Endothelial cell of umbilical vein (primary cell): Measurements from ENCODE around the gene MFNG. TPM values are rescaled to one million over a fixed set of nuclear protein-coding genes. Genes with fewer than 3 reads are reported as not detected.
A peak's percentile ranks its signal among the peaks of the same experiment; 100 is the strongest.

Source experiments
- BruUV-seq: library from RNA; stranded (reverse); fragments of 400-500 nt; replicated peaks from 2 replicates; lab custom pipeline; 2021; lab: Mats Ljungman, UMichigan
- CTCF ChIA-PET: fragments of 300-600, 350-600 bp; sonication (Branson Sonifier 250); formaldehyde crosslinking; loops from one replicate; lab custom pipeline; 2021; ENCODE audit warnings: antibody characterized with exemption, inconsistent platforms; lab: Charles Lee
- POLR2A ChIA-PET: fragments of 300-600, 350-600 bp; sonication (Branson Sonifier 250); formaldehyde crosslinking; loops from one replicate; lab custom pipeline; 2021; ENCODE audit warnings: antibody characterized with exemption, inconsistent platforms; lab: Charles Lee
- DNase-seq: peaks from one replicate; pipeline ENCODE4 v3.0.0-alpha.2; 2011; ENCODE audit warnings: low read depth, low spot score
- FAIRE-seq: peaks from 2 replicates; lab custom pipeline; 2011; peaks lifted over from hg19 to GRCh38; lab: Jason Lieb, UNC
- H2AFZ ChIP-seq: 2 replicates; pipeline ENCODE4 v1.6.0; 2012; ENCODE audit warnings: low read depth, low read length, control low read depth, inconsistent platforms
- H3K27ac ChIP-seq: 2 replicates; pipeline ENCODE4 v1.5.1; 2011; ENCODE audit warnings: low read depth, mild to moderate bottlenecking, control low read depth, low read length, moderate library complexity; ENCODE audit not compliant: insufficient read depth
- H3K27me3 ChIP-seq, 2 experiments: 2 replicates each; pipeline versions ENCODE4 v1.6.0 to v1.6.1; 2011; ENCODE audit warnings: low read length in 2 of 2, mixed read lengths in 1 of 2; ENCODE audit not compliant: control insufficient read depth in 2 of 2, insufficient read depth in 2 of 2
- H3K36me3 ChIP-seq, 2 experiments: 2 replicates in 1 of 2; 3 replicates in 1 of 2; pipeline ENCODE4 v1.5.1; 2011; ENCODE audit warnings: low read length in 2 of 2, mild to moderate bottlenecking in 1 of 2, moderate library complexity in 1 of 2; ENCODE audit not compliant: control insufficient read depth in 2 of 2, insufficient read depth in 2 of 2; ENCODE audit errors: extremely low read depth in 1 of 2
- H3K4me1 ChIP-seq: 3 replicates; pipeline ENCODE4 v1.5.1; 2011; ENCODE audit warnings: mild to moderate bottlenecking, low read length; ENCODE audit not compliant: control insufficient read depth, insufficient read depth; ENCODE audit errors: extremely low read depth
- H3K4me2 ChIP-seq: 2 replicates; pipeline ENCODE4 v1.6.1; 2011; ENCODE audit warnings: low read length, control low read depth, mixed read lengths; ENCODE audit not compliant: insufficient read depth
- H3K4me3 ChIP-seq, 3 experiments: fragments of 200-600 bp in 1 of 3; sonication (generic), shearing (Covaris generic) in 1 of 3; replicated peaks in 1 of 3; 2 replicates each; pipeline ENCODE4 v1.5.1; 2011 to 2016; ENCODE audit warnings: control low read depth in 3 of 3, low read length in 3 of 3, mild to moderate bottlenecking in 2 of 3, inconsistent platforms in 1 of 3, low read depth in 1 of 3, moderate library complexity in 1 of 3; ENCODE audit not compliant: insufficient read depth in 1 of 3
- H3K79me2 ChIP-seq: 2 replicates; pipeline ENCODE4 v1.6.0; 2012; ENCODE audit warnings: low read length, inconsistent platforms; ENCODE audit not compliant: control insufficient read depth, insufficient read depth
- H3K9ac ChIP-seq: replicated peaks from 2 replicates; pipeline ENCODE3; 2011; ENCODE audit warnings: low read length, control low read depth; ENCODE audit not compliant: insufficient read depth; ENCODE audit errors: extremely low read depth
- H3K9me1 ChIP-seq: replicated peaks from 3 replicates; pipeline ENCODE4 v1.6.0; 2011; ENCODE audit warnings: mild to moderate bottlenecking, low read length; ENCODE audit not compliant: control insufficient read depth, insufficient read depth; ENCODE audit errors: extremely low read depth
- H3K9me3 ChIP-seq: replicated peaks from 2 replicates; pipeline ENCODE4 v1.5.1; 2012; ENCODE audit warnings: low read length, inconsistent platforms; ENCODE audit not compliant: control insufficient read depth, insufficient read depth
- H4K20me1 ChIP-seq: replicated peaks from 2 replicates; pipeline ENCODE3; 2011; ENCODE audit warnings: mild to moderate bottlenecking, low read length; ENCODE audit not compliant: control insufficient read depth, insufficient read depth; ENCODE audit errors: extremely low read depth
- CTCF ChIP-seq, 2 donors: IDR thresholded peaks; 1 replicate in 1 of 2; 2 replicates in 1 of 2; pipeline ENCODE4 v1.5.1; 2011; ENCODE audit warnings: low read length in 2 of 2, mild to moderate bottlenecking in 2 of 2, moderate library complexity in 2 of 2, control low read depth in 1 of 2, inconsistent platforms in 1 of 2, low read depth in 1 of 2; ENCODE audit not compliant: insufficient read depth in 1 of 2; ENCODE audit errors: extremely low read depth in 1 of 2
- EZH2 ChIP-seq: IDR thresholded peaks from 2 replicates; pipeline ENCODE4 v1.6.1; 2012; ENCODE audit warnings: borderline replicate concordance, low read depth, mild to moderate bottlenecking, moderate library complexity, low read length, inconsistent platforms; ENCODE audit not compliant: severe bottlenecking
- FOS ChIP-seq: IDR thresholded peaks from 2 replicates; pipeline ENCODE4 v1.6.1; 2011; ENCODE audit warnings: mild to moderate bottlenecking, low read length, moderate library complexity, borderline replicate concordance; ENCODE audit not compliant: insufficient read depth
- GATA2 ChIP-seq: IDR thresholded peaks from 2 replicates; pipeline ENCODE4 v1.7.0; 2011; ENCODE audit warnings: low read depth, mild to moderate bottlenecking, moderate library complexity, mixed read lengths, low read length; ENCODE audit not compliant: insufficient read length, insufficient read depth
- JUN ChIP-seq: IDR thresholded peaks from 2 replicates; pipeline ENCODE4 v1.6.1; 2011; ENCODE audit warnings: borderline replicate concordance, low read depth; ENCODE audit not compliant: insufficient read length, insufficient read depth
- MYC ChIP-seq: IDR thresholded peaks from one replicate; pipeline ENCODE4 v1.6.1; 2011; ENCODE audit warnings: mild to moderate bottlenecking, low read depth, low read length
- POLR2A ChIP-seq: IDR thresholded peaks from 2 replicates; pipeline ENCODE4 v1.6.1; 2012; ENCODE audit warnings: low read depth, mild to moderate bottlenecking, control low read depth, low read length
- POLR2AphosphoS5 ChIP-seq: IDR thresholded peaks from 2 replicates; pipeline ENCODE4 v1.6.1; 2012; ENCODE audit warnings: low read depth, mild to moderate bottlenecking, control low read depth, low read length, moderate library complexity; ENCODE audit not compliant: insufficient read depth
- dilution Hi-C: fragments of 300-500 bp; cut with MboI; formaldehyde crosslinking; loops from one replicate; pipeline ENCODE4 v1.15.0; 2019; ENCODE audit warnings: low sequenced_read_pairs; ENCODE audit not compliant: extremely low pct_ligation_motif_present
- intact Hi-C: fragments of 100-400 bp; cut with micrococcal nuclease; formaldehyde crosslinking; loops from one replicate; pipeline ENCODE4 v1.10.0; 2022
- polyA plus RNA-seq, 4 experiments: library from polyadenylated mRNA; depleted of rRNA in 3 of 4; stranded (reverse) in 3 of 4; unstranded in 1 of 4; fragments of >200 nt; gene quantifications; 2 replicates each; pipeline versions ENCODE4 v1.2.1 to v1.2.3, GENCODE V29; 2011 to 2012; ENCODE audit warnings: missing spikeins in 1 of 4
- total RNA-seq: library from RNA; stranded (reverse); gene quantifications from 2 replicates; pipeline ENCODE4 v1.2.3, GENCODE V29; 2021
- TF ChIP-seq, protein P1 (sequence below): IDR thresholded peaks from 2 replicates; pipeline ENCODE4 v1.6.1; 2011; ENCODE audit not compliant: insufficient read depth, insufficient read length

Gene MFNG
- total and polyA plus RNA-seq, 2 donors (not counting 3 experiments of a cell fraction or from before 2014, with no cell fraction given) = 188 to 257 TPM

DNA sequence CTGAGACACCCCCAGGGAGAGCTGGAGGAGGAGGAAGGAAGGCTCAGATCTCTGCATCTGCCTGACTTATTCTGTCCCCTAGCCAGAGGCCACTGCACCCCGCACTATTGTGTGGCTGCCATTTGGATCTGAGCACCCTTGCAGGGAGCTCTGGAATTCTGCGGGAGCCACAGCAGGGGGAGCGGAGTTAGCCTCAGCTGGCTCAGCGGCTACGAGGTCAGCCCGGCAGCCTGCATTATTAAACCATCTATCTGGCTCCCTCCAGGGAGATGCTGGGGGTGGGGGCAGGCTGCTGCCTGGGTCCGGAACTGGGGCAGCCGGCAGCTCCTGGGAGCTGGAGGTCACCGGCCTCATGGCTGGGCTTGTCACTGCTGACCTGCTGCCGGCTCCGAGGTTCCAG is 52.4 kb downstream of the MFNG start:
- Histone ChIP-seq H3K4me2 (no peak overlapping the region), H4K20me1 (no peaks in the 10 kb centered on the region), H3K27me3 (no peaks in the 10 kb centered on the region), H3K4me3 (no peak overlapping the region), H3K79me2 (no peaks in the 10 kb centered on the region), H2AFZ (no peak overlapping the region), H3K36me3 (no peaks in the 10 kb centered on the region), H3K9me1 (no peaks in the 10 kb centered on the region), H3K4me1 (peaks cover 20% of the 10 kb centered on the region), H3K27ac (no peak overlapping the region), H3K9ac (no peak overlapping the region), H3K9me3 (peaks cover 6% of the 10 kb centered on the region)
- dilution Hi-C loops (no loop called here), intact Hi-C loops (no loop called here)
- no peak for TF ChIP-seq JUN
- no peak for TF ChIP-seq POLR2A
- TF ChIP-seq POLR2AphosphoS5 = no peak
- TF ChIP-seq MYC = no peak
- BruUV-seq = no TSS peak
- FAIRE-seq = no peak
- ChIA-PET CTCF (interaction anchor here (1.2 to 1.3 kb wide), 2 partner anchors 21 to 47 kb away, joined by 3 to 5 read pairs; no protein-coding TSS in a partner anchor), POLR2A (no interaction called here)
- DNase-seq = no peak

DNA sequence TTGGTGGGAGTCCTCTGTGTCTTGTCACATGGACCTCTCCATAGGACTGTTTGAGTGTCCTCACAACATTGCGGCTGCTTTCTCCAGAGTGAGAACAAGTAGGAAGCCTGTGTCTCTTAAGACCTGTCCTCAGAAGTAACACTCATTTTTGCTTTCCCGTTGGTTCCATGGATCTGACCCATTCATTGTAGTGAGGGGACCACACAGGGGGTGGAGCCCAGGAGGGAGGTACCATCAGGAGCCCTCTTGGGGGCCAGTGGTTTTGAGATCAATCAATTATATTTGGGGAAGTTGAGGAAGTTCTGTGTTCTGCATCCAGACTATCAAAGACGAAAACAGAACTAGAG is 53.5 kb downstream of the MFNG start:
- Histone ChIP-seq H2AFZ (no peak overlapping the region), H3K27me3 (no peaks in the 10 kb centered on the region), H3K27ac (peak overlapping the region; percentile 91), H3K4me3 (no peak overlapping the region), H3K9me3 (peaks cover 6% of the 10 kb centered on the region), H4K20me1 (no peaks in the 10 kb centered on the region), H3K4me2 (no peak overlapping the region), H3K79me2 (no peaks in the 10 kb centered on the region), H3K36me3 (no peaks in the 10 kb centered on the region), H3K9me1 (no peaks in the 10 kb centered on the region), H3K9ac (no peak overlapping the region), H3K4me1 (peaks cover 20% of the 10 kb centered on the region)
- BruUV-seq = TSS peak; percentile 64
- no peak for FAIRE-seq
- intact Hi-C loops (loop anchor here (1.0 kb wide), 3 partner anchors 23 to 116 kb away; no protein-coding TSS in a partner anchor), dilution Hi-C loops (no loop called here)
- POLR2A ChIA-PET = no interaction called here
- TF ChIP-seq GATA2 = no peak
- TF ChIP-seq FOS = no peak
- TF ChIP-seq CTCF (IDR thresholded peaks at IDR 0.05; ENCODE audit: extremely low read depth in 1 of 2, insufficient read depth in 1 of 2, low read depth in 1 of 2, low read length in 2 of 2) = no peak
- no peak for TF ChIP-seq POLR2A
- no peak for TF ChIP-seq EZH2
- TF ChIP-seq, protein P1, sequence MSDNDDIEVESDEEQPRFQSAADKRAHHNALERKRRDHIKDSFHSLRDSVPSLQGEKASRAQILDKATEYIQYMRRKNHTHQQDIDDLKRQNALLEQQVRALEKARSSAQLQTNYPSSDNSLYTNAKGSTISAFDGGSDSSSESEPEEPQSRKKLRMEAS = no peak
- TF ChIP-seq POLR2AphosphoS5 = no peak
- no peak for TF ChIP-seq MYC
- no peak for TF ChIP-seq JUN
- DNase-seq = no peak
- CTCF ChIA-PET = interaction anchor here (0.6 to 5.0 kb wide), 4 partner anchors 17 to 116 kb away, joined by 3 to 33 read pairs (median 16); no protein-coding TSS in a partner anchor
